NCI-H2107 treated with DMSO at 0.1 percent for 48 hours (cell line): ENCODE results near the gene ENC1.

Experiments
- DNase-seq: peaks from one replicate; lab custom pipeline; 2025; ENCODE audit not compliant: unreplicated experiment; lab: John Stamatoyannopoulos, UW

The ENC1 gene

DNA sequence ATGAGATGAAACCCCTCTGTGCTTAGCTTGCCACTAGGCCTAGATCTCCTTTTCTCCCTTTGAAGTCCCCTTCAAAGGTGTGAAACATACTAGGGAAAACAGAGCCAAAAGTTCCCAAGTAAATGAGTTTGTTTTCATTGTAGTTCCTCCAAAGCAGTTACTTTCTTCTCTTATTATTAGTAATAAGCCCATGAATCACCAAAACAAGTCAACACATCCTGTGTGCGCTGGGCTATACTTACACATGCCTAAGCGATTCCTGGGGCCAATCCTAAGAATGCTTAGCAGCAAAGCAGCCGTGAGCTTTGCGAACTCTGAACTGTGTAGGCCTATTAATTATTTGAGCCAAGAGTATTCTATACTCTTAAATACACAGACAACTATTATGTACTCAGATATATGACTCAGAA is 7.6 kb downstream of the ENC1 start:
- no peak for DNase-seq

DNA sequence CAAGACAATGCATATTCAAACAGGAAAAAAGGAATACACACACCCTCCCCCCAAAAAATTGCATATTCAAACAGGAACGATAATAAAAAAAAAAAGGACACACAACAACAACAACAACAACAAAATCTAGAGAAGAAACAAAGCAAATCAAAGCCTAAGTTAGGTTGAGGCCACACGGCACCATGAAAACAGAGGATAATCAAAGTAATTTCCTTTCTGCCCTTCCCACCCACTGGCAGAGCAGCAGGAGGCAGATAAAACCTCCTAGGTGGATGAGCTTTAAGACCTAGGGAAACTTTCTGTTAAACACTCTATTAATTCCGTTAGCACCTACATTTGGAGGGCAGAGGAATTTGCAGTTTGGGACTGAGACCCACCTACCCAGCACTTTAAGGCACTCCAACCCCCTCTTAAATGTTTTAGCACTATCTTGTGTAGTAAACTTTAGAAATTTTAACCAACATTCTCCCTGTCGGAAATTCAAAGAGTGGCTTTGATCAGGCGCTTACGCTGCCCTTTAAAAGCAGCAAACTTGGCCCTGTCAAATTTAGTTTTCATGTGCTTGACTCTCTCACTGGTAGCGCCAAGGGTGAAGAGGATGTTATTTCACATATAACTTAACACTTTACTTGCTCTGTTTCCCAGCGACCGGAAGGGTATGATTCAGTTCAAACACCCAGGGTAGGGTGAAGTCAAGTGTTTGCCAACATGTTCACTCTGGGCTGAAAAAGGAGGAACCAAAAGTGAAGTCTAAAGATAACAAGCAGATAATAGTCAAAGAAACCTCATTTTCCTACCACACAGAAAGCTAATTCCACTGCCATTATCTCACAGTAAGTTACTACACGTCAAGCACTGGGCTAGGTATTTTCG is 9.2 kb downstream of the ENC1 start:
- DNase-seq, result no peak

- DNase-seq, result no peak
These were observed 10.0 kb downstream of the ENC1 start for GRCh38 chr5:74630453-74631066.

DNA sequence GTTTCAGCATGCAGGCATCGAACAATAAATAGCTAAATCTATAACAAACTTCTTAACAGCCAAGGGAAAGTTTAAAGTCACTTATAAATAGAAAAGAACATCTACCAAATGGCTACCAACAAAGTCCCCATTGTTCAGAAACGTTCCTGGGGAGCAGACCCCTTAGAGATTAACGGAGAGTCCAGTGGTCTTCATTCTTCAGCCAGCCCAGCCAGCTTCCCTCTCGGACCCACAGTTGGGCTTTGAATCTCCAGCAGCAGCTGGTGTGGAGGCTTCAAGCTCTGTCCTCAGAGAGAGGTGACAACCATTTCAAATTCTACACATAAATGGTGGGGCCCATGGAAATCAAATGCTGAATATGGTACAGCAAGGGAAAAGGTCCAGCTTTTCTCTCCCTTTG is 11.2 kb downstream of the ENC1 start:
- DNase-seq, result no peak

DNA sequence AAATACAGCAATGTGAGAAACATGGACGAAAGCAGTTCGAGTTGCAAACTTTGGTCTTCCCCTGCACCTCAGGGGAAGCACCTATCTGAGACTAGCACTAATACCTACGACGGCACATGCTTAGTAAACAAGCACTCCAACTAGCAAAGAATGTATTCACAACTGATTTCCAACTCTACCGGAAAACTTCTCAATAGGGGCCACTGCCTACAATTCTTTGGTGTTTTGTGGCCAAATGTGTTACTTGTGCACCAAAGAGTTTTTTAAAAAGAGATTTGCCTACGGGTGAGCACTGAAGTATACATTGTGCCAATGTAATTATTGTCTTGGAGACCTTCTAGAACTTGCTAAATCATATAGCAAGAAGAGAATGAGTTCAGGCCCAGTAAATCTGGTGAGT is 12.2 kb downstream of the ENC1 start:
- no peak for DNase-seq

DNA sequence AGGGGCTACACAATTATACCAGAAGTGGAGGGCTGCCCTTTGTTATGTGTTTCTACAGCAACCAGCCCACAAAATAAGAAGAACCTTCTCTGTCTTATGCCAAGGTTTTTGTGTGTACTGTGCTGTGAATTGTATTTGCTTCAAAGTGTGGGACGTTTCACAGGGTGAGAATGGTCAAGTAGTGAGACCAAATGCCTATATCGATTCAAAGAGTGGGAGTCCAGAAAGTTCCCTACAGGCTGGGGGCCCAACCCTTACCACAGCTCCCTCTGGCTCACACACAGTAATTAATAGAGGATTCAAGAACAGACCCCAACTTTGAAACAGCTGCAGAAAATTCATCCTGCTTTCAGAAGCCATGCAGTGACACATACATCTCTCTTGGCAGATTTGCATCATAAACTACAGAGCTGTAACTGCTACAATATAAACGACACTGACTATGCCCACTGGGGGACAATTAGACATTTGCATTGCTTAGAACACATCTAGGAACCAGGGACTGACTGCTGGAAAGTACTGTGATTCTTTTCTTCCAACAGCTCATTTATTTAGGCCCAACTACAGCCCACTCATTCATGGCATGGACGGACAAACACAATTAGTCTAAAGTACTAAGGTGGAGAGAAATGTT is 12.8 kb downstream of the ENC1 start:
- no peak for DNase-seq

DNA sequence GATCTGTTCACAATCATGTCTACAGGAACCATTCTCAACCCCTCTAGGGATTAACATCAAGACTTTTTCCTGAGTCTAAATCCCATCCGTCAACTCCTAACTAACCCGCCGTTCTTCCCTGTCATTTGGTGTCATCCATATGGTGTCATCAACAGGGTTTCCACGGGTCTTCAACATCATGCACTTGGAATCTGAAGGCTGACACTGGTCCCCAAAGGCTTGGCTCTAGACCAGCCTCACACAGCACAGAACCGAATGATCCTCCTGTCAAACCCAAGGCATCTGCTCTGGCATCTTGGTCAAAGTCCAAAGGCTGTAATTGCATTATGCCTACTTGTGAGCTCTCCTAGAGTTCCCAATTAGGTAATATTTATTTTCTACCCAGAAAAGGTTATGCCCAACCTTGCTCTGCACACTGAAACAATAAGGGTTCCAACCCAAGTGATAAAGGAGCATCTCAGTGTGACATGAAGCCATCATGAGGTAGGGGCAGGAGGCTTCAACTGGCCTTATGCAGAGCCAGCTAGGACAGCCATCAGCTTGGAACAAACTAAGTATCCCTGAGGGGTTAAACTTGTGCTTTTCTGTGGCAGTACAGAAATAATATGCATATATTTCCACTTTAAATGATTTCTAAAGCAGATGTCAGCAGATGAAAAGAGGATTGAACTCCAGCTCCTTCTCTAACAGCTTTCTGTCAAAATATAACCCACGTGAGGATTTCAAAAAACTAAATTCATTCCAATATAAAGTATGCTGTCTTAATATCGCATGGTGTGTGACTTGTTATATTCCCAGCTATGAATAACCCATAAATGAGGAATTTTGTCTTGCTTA is 13.9 kb downstream of the ENC1 start:
- no peak for DNase-seq

- DNase-seq, result no peak
These were observed 14.7 kb downstream of the ENC1 start for GRCh38 chr5:74625742-74626241.

DNA sequence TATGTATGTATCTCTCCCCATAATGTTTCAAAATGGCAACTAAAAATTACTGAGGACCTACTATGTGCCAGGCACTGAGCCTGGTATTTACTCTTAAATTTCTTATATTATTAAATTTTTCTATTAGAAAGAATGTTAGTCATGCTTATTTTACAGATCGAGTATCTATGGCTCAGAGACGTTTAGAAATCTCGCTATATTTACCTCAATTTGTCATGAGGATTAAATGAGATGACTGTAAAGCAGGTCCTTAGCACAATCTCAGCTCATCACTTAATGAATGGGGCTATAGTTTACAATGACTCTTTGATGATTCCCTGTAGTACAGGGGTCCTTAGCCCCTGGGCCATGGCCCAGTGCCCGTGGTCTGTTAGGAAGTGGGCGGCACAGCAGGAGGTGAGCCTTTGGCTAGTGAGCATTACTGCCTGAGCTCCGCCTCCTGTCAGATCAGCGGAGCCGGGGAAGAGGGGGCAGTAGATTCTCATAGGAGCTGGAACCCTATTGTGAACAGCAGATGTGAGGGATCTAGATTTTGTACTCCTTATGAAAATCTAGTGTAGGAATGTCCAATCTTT is 15.5 kb downstream of the ENC1 start:
- DNase-seq, result no peak

- no peak for DNase-seq
These were observed 16.0 kb downstream of the ENC1 start for GRCh38 chr5:74624501-74624900.

DNA sequence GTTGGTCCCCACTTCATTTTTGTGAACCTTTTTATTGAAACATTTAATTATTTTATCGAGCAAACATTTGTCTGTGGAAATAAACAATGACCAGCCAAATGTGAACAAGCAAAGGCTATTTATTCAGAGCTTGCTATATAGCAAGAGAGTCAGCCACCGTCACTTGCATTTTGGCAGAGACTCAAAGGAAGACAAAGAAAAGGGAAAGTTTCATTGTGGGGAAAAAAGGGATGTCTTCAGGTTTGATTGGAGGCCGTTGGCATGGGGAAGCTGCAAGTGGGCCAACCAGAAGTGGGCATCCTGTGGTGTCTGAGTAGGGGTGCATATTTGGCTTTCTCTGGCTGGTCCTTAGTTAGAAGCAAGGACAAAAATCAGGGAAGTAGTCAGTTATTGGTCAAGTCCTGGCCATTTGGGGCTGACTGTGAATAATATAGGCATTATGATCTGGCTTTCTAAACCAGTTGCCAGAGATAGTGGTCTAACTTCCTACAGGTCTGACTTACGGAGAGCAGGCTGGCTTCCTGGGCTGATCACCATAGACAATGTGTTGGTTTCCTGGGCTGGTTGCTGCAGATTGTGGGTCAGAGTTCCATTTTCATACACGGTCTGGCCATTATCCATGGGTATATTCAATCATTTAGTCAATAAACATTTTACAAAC is 16.6 kb downstream of the ENC1 start:
- DNase-seq, result no peak

GRCh38 chr5:74623006-74623611 is 17.4 kb downstream of the ENC1 start:
- no peak for DNase-seq

- DNase-seq, result no peak
These were observed 18.4 kb downstream of the ENC1 start for GRCh38 chr5:74622122-74622521.

GRCh38 chr5:74621492-74621891 is 19.0 kb downstream of the ENC1 start:
- no peak for DNase-seq

DNA sequence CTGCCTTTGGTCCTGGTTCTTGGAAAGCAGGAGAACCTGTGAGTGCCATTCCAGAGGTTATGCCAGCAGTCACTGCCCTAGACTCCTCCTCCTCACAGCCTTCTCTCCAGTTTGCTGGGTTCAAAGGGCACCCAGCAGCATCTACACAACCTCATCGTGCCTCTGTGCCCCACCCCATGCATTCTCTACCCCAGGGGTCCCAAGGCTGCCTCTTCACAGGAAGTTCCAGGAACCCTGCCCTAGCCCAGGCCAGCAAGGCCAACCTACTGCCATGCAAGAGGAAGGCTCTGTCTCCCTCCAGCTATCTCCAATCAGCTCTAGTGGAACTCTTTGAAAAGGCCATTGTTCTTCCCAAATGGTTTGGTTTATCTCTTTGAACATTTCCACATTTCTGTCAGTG is 21.2 kb downstream of the ENC1 start:
- no peak for DNase-seq

GRCh38 chr5:74618106-74618505 is 22.4 kb downstream of the ENC1 start:
- DNase-seq, result no peak

GRCh38 chr5:74617202-74617601 is 23.3 kb downstream of the ENC1 start:
- no peak for DNase-seq

DNA sequence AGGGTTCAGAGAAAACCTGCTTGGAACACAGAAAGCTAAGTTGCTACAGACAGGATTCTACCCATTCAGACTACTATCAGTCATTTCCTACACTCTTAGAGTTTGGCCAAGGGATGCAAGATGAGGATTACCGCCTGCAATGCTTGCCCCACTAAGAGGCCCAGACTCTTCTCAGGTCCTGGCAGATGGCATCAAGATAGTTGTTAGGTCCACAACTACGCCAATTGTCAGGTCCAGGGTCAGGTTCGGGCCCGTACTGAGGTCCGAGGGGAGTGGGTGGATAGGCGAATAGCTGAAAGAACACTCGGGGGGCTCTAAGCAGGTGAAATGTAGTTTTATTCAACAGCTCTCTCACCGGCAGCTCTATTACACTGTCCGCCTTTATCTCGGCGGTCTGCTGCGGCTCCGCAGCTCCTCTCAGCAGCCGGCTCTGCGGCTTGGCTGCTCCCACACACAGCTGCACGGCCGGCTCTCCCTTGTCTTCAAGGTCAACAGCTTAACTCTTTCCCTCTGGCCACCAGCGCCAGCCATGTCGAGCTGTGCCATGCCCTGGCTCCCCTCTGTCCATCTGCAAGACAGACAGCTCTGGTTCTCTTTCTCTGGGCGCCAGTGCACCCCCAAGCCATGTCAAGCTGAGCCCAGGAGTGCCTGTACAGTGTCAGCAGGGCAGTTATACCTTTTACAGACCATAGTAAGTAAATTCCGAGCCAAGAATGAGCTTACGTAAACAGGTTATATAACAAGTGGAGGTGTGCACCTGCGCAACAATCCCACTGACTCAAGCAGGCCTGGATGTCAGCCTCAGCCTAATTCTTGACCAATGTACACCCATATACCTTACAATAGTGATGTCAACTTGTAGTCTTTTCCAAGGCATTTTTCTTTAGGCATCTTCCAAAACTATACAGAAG is 24.0 kb downstream of the ENC1 start:
- no peak for DNase-seq

- no peak for DNase-seq
These were observed 27.2 kb downstream of the ENC1 start for GRCh38 chr5:74613283-74613682.
